Stimulated activated CD4-positive, alpha-beta T cell treated with anti-CD3 and anti-CD28 coated beads, Interleukin-15, amount 100 ng/mL, for 48 hours (primary cell): ENCODE results near the gene ARAF.
"Not testable (repeated sequence)": the region's sequence is repeated elsewhere in the genome, so short reads cannot be mapped to it uniquely, and the experiment has no call there.

Experiments
- DNase-seq, 2 donors: peaks; one replicate each; pipeline ENCODE4 v3.0.0-alpha.2; 2020; ENCODE audit warnings: low read depth in 2 of 2

The ARAF gene

GRCh38 chrX:47586043-47586787 lies 25.2 kb downstream of the ARAF start:
- DNase-seq, result no peak

- DNase-seq, result no peak
Measured at GRCh38 chrX:47587091-47587891, 26.3 kb downstream of the ARAF start.

- no peak for DNase-seq
Measured at GRCh38 chrX:47587906-47588735, 27.1 kb downstream of the ARAF start.

GRCh38 chrX:47590984-47591383 lies 30.0 kb downstream of the ARAF start:
- no peak for DNase-seq

- no peak for DNase-seq
Measured at GRCh38 chrX:47593522-47593921, 32.5 kb downstream of the ARAF start.

GRCh38 chrX:47595716-47596251 lies 34.8 kb downstream of the ARAF start:
- no peak for DNase-seq

GRCh38 chrX:47596256-47596655 lies 35.3 kb downstream of the ARAF start:
- DNase-seq, result no peak

GRCh38 chrX:47597222-47597621 lies 36.2 kb downstream of the ARAF start:
- DNase-seq, result no peak

GRCh38 chrX:47603125-47603524 lies 42.1 kb downstream of the ARAF start:
- not testable (repeated sequence) for DNase-seq

- DNase-seq, result no peak
Measured at GRCh38 chrX:47605024-47605423, 44.0 kb downstream of the ARAF start.

GRCh38 chrX:47607091-47607490 lies 46.1 kb downstream of the ARAF start:
- no peak for DNase-seq

- no peak for DNase-seq
Measured at GRCh38 chrX:47608130-47608810, 47.3 kb downstream of the ARAF start.

GRCh38 chrX:47610511-47610910 lies 49.5 kb downstream of the ARAF start:
- DNase-seq, result no peak

- DNase-seq, result no peak
Measured at GRCh38 chrX:47611489-47611888, 50.5 kb downstream of the ARAF start.

- no peak for DNase-seq
Measured at GRCh38 chrX:47611926-47612325, 50.9 kb downstream of the ARAF start.

GRCh38 chrX:47612418-47612817 lies 51.4 kb downstream of the ARAF start:
- no peak for DNase-seq

GRCh38 chrX:47613082-47613481 lies 52.1 kb downstream of the ARAF start:
- DNase-seq, result no peak

GRCh38 chrX:47614618-47615017 lies 53.6 kb downstream of the ARAF start:
- no peak for DNase-seq

GRCh38 chrX:47618923-47619485 lies 58.0 kb downstream of the ARAF start:
- no peak for DNase-seq

- peak; percentile 58 to 65 for DNase-seq
Measured at GRCh38 chrX:47619486-47620302, 58.7 kb downstream of the ARAF start, which contains the start of gene SYN1. Gene SYN1, minus strand, starts transcription at chrX:47619857. Its CDS starts 129 bp downstream, at chrX:47619728.
